SW 1271 (cell line): ENCODE results near the gene SLC22A23.
A peak's percentile ranks its signal among the peaks of the same experiment; 100 is the strongest.

Experiments
- DNase-seq, 2 experiments: peaks; one replicate each; lab custom pipeline; 2025; lab: John Stamatoyannopoulos, UW

Gene SLC22A23

DNA sequence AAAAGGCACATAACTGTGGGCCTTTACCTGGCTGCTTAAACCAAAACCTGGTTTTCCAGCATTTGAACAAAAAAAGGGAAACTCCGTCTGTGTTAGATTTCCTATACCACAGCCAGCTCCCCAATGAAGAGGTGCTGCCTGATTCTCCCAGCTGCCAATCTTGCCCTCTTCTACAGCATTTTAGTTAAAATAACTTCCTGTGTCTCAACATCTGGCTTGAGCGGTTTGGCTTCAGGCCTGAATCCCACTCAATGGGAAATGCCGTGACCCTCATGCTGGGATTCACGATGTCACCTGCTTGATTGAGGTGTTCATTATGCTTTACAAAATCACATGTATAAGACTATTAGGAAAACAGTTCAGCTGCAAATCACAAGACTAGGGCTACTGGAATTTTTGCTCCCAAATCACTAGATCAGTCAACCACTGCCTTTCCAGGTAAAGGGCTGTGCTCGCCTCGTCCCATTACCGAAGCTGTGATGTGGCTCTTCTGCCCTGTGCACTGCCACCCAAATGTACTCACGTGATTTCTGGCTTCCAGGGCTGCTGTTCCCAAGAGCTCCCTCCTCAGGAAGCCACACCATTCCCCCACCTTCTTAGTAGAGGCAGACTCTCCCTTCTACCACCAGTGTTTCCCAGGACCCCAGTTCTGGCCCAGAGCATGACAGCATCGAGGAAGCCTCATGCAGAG lies 103.5 kb downstream of the SLC22A23 start:
- DNase-seq: no peak

- DNase-seq: no peak
Measured at GRCh38 chr6:3352678-3353077, 104.2 kb downstream of the SLC22A23 start.

- DNase-seq: no peak
Measured at GRCh38 chr6:3351829-3352524, 104.9 kb downstream of the SLC22A23 start.

DNA sequence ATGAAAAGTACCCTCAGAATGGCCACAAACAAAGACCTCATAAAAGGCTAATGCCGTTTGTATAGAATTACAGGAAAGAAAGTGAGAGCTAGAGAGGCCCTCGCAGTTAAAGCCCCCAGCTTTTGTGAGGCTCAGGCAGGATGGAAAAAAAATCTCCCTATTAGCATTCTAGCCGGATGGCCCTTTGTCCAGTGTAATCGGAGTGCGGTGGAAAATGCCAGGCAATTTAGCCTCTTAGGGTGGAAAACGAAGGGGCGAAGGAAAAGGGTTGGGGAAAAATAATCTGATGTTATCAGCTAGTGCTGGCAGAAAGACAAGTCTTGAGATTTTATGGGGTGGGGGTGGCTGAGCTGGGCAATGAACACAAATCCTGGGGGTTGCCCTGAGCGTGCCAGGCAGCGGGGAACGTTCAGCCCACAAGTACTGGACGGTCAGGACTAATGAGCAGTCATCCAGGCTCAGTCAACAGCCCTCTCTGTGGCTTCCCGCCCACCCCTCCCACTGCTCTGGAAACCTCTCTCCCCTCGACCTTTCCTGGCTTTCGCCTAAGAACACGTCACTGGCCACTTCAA lies 105.7 kb downstream of the SLC22A23 start:
- no peak for DNase-seq

DNA sequence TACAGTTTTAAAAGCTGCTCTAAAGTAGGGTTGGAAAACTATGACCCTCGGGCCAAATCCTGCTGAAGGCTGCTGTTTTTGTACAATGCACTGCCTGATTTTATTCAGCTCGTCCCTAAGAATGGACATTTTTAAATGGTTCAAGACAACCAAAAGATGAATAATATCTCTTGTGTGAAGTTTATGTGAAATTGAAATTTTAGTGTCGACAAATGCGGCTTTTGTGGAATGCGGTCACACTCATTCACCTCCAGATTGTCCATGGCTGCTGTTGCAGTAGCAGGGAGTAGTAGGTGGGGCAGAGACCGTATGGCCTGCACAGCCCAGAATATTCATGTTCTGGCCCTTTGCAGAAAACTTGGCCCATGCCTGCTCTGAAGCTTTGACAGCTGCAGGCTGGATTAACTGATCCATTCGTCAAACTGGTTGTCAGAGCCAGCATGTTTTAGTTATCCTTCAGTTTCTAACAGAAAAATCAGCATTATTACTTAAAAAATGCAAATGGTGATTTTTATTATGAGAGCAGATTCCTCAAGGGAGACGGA lies 106.5 kb downstream of the SLC22A23 start:
- DNase-seq: no peak

DNA sequence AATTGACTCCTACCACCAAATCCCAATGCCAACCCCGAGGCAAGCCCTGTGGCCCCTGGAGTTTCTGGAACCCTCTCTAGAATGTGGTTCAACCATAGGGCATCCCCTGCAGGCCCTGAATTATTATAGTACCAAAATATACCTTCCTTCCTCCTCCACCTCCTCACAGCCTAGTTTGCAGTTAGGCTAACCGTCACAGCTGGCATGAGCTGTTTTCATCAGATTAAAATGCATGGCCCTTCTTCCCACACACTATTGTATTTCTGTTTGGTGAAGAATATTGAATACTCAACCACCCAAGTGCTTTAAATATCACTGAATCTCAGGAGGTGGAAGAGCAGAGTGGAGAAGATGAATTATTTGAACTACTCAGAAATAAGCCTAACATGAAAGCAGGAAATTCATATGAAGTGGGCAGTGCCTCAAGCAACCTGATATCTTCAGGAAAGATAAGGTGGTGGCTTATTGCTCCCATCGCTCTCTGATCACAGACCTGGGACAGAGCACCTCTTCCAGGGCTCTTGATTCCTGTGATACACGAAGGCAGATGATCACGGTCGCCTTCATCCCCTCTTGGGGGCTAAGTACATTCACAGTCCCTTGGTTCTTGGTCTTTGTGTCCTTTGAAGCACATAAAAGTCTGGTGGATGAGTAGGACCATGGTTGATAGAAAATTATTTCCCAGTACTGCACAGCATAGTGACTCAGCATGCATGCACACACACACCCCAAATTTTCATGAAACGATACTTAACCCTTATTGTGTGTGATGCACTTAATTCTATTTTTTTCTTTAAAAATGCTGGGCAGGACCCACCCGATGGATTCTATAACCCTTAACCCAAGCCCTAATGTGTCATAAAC lies 107.2 kb downstream of the SLC22A23 start:
- DNase-seq: no peak

- no peak for DNase-seq
Measured at GRCh38 chr6:3348821-3349220, 108.0 kb downstream of the SLC22A23 start.

DNA sequence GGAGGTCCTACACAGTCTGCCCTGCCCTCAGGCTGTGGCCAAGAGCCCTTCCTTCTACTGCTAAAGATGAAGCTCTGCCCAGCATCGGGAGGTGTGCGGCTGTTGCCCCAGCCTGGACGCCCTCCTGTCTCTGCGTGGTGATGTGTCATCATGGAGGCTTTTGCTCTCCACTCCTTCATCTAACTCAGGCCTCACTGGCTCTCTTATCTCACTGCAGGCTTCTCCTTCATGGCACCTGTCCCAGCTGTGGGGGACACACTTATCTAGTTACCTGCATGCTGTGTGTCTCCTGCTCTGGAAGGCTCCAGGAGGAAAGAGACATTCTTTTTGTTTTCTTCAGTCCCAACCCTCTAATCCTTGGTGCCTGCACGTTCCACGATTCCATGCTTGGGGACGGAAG lies 109.0 kb downstream of the SLC22A23 start:
- DNase-seq: no peak

DNA sequence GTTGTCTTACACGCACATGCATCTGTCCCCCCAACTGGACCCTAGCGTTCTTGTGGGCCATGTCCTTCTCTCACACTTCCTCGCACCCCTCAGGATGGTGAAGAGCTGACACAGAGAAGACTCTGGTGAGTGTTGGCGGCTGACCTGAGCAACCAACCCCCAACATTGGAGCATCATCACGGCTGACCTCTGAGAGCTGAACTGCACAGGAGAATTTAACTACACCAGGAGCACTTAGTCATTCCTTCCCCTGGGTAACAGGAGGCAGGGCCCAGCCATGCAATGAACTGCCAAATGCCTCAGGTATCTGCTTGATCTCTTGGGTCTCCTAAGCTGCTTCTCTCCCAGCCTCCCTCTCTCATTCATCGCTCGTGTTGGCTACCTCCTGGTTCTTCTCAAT lies 109.6 kb downstream of the SLC22A23 start:
- DNase-seq: no peak

DNA sequence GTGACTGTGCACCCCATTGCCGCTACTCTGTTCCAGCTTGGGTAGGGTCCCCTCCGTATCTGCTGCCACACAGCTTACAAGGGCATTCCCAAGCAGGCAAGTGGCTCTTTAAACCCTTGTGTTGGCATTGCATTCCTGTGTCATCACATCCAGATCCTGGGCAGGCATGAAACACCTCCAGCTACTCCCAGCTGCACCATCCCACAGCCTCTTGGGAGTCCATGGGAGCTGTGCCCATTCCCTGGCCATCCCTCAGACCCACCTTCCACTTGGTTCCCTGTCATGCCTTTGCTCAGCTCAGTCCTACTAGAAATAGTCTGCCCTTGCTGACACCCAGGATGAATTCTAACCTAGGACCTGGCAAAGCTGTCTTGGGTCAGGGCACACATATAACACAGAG lies 110.4 kb downstream of the SLC22A23 start:
- no peak for DNase-seq

GRCh38 chr6:3345836-3346235 lies 111.0 kb downstream of the SLC22A23 start:
- DNase-seq: no peak

DNA sequence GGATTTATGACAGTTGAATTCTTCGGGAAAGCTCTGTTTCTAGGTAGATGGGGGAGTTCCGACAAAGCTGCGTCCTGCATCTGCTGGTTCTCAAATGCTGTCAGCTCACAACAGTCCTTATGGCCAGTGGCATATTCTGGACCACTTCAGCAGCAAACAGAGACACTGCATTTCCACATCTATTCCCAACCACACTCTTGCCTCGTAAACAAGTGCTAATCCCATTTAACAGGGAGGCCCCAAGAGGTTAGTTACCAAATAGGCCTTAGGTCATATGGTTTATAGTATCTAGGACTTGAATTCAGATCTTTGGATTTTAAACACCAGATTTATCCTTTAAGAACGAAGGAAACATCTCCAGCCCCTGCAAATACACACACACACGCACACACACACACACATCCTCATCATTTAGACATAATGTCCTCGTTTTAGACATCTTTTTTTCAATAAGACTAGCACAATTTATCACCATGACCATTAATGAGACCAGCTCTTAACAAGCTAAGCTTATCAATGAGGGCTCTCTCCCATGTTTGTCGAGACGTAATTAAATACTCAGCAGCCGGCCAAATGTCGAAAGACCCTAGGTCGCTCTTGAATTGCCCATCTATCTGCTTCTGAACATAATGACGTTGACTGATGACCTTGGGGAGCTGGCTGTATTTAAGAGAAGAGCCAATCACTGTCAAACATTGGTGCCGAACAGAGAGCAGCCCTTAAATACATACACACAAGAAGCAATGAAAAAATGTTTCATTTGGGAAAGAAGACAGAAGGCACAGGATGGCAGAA lies 113.6 kb downstream of the SLC22A23 start:
- DNase-seq: no peak

GRCh38 chr6:3341467-3341866 lies 115.4 kb downstream of the SLC22A23 start:
- DNase-seq: no peak

GRCh38 chr6:3340894-3341293 lies 116.0 kb downstream of the SLC22A23 start:
- DNase-seq: no peak

DNA sequence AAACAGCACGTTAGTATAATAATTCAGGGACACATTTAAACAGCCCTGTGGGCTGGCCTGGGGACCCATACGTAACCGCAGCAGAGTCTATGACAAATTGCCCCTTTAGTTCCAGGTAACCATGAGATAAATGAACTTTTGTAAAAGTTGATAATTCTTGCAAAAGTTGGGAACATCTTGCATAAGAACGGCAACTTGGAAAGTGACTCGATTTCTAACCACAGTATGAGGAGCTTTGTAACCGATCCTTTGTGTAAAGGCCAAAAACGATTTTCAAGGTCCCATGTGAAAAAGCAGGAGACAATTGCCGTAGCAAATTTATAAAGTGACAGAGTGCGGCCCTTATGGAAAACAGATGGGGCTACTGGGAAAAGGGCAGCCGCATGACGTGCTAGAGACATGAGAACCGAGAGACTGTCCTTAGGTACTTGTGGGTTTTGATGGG lies 116.5 kb downstream of the SLC22A23 start:
- no peak for DNase-seq

- DNase-seq: no peak
Measured at GRCh38 chr6:3339811-3340210, 117.0 kb downstream of the SLC22A23 start.

GRCh38 chr6:3337521-3338350 lies 119.1 kb downstream of the SLC22A23 start:
- DNase-seq: peak in 1 of 2 experiments; percentile 21

DNA sequence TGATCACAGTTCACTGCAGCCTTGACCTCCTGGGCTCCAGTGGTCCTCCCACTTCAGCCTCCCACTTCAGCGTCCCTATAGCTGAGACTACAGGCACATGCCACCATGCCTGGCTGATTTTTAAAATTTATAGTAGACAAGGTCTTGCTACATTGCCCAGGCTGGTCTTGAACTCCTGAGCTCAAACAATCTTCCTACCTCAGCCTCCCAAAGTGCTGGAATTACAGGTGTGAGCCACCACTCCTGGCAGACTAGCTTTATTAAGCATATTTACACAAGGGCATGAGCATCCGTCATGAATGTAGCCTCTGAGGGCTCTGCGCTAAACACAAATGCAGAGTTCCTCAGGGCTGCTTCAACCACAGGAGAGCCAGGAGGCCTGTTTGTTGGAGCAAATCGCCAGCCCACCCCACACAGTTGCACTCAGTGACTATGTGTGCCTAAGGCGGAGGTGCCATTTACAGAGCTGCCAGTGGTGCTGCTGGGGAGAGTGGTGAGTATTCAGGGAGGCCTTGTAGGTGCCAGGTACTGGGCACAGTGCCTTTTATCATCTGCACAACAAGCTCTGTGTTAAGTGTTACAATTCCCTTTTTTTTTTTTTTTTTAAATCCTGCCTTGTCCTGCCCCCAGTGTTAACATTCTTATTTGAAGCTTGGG lies 119.9 kb downstream of the SLC22A23 start:
- DNase-seq: no peak

- DNase-seq: no peak
Measured at GRCh38 chr6:3336066-3336786, 120.6 kb downstream of the SLC22A23 start.
